Ovary (tissue), 3 donors: ENCODE results near the gene SPTSSB.

Source experiments
- CTCF ChIP-seq, 3 donors: fragments of 450-650 bp in 2 of 3; fragments of 200-600 bp in 1 of 3; IDR thresholded peaks; one replicate each; pipeline versions ENCODE4 v1.5.1 to v1.8.0; 2016 to 2022; ENCODE audit warnings: antibody characterized with exemption in 3 of 3, mild to moderate bottlenecking in 1 of 3
- EP300 ChIP-seq: sonication (generic); formaldehyde crosslinking; IDR thresholded peaks from one replicate; pipeline ENCODE4 v1.6.1; 2017; ENCODE audit warnings: antibody characterized with exemption
- POLR2A ChIP-seq: fragments of 450-650 bp; IDR thresholded peaks from one replicate; pipeline ENCODE4 v1.6.1; 2017; ENCODE audit warnings: antibody characterized with exemption, mild to moderate bottlenecking, moderate library complexity
- donor health status: DM: no; HTN: no; CAD: no.

DNA sequence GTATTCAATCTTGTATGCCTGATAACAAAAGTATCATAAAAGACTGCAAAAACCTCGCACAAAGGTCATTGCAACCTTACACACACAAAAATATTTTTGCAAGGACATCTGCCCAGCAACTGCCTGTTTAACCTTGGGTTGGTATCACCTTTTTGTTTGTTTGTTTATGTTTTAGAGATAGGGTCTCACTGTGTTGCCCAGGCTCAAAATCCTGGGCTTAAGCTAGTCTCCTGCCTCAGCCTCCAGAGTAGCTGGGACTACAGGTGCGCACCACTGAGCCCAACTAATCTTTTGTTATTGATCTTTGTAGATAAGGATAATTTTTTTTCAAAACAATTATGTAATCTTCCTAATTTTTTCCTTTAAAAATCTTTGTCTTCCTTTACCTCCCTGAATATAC, 54.2 kb downstream of the SPTSSB start:
- TF ChIP-seq CTCF (IDR thresholded peaks at IDR 0.05) (no peak), EP300 (no peak), POLR2A (no peak)
